HL-60/S4 treated with phorbol 12-myristate 13-acetate at 8.2 ng/mL for 4 days and 3 days (cell line): ENCODE measurements around the gene THAP3.
"Not testable (repeated sequence)": the region's sequence is repeated elsewhere in the genome, so short reads cannot be mapped to it uniquely, and the experiment has no call there.

Experiments
- in situ Hi-C: fragments of 300-500 bp; cut with MboI; formaldehyde crosslinking; loops from 2 replicates; pipeline ENCODE4 v1.15.0; 2022; ENCODE audit warnings: low sequenced_read_pairs

Gene THAP3

GRCh38 chr1:6590046-6590445 is 34.6 kb upstream of the THAP3 start:
- in situ Hi-C loops: no loop called here

GRCh38 chr1:6591222-6591621 is 33.4 kb upstream of the THAP3 start:
- in situ Hi-C loops: no loop called here

- in situ Hi-C loops: no loop called here
These were observed 33.0 kb upstream of the THAP3 start for GRCh38 chr1:6591644-6592043.

GRCh38 chr1:6592441-6592840 is 32.2 kb upstream of the THAP3 start:
- in situ Hi-C loops: no loop called here

- in situ Hi-C loops: no loop called here
These were observed 31.6 kb upstream of the THAP3 start for GRCh38 chr1:6592865-6593593.

GRCh38 chr1:6593810-6594209 is 30.9 kb upstream of the THAP3 start:
- in situ Hi-C loops: no loop called here

GRCh38 chr1:6594977-6595740 is 29.5 kb upstream of the THAP3 start:
- in situ Hi-C loops: no loop called here

GRCh38 chr1:6596351-6596750 is 28.3 kb upstream of the THAP3 start:
- in situ Hi-C loops: no loop called here

GRCh38 chr1:6596886-6597776 is 27.5 kb upstream of the THAP3 start:
- in situ Hi-C loops: no loop called here

GRCh38 chr1:6597777-6598131 is 26.9 kb upstream of the THAP3 start:
- in situ Hi-C loops: no loop called here

GRCh38 chr1:6599141-6599975 is 25.3 kb upstream of the THAP3 start:
- in situ Hi-C loops: no loop called here

GRCh38 chr1:6599991-6600390 is 24.7 kb upstream of the THAP3 start:
- in situ Hi-C loops: not testable (repeated sequence)

- in situ Hi-C loops: no loop called here
These were observed 24.1 kb upstream of the THAP3 start for GRCh38 chr1:6600410-6601048.

- in situ Hi-C loops: no loop called here
These were observed 23.4 kb upstream of the THAP3 start for GRCh38 chr1:6601049-6601922.

GRCh38 chr1:6601923-6602668 is 22.6 kb upstream of the THAP3 start:
- in situ Hi-C loops: no loop called here

- in situ Hi-C loops: no loop called here
These were observed 21.9 kb upstream of the THAP3 start, which contains the start of gene KLHL21 for GRCh38 chr1:6602669-6603237. KLHL21 (minus strand) TSS chr1:6602869; CDS start chr1:6602817, 52 bp downstream.

GRCh38 chr1:6603238-6603914 is 21.3 kb upstream of the THAP3 start:
- in situ Hi-C loops: no loop called here
